Measurements from ENCODE around the gene CDC25C. TPM values are rescaled to one million over a fixed set of nuclear protein-coding genes. Genes with fewer than 3 reads are reported as not detected.

The CDC25C gene
- total RNA-seq, 1 experiment from 2014 or later, result 19.3 TPM

Other genes starting within 250 kb of the CDC25C start
- gene WNT8A, start 247.8 kb downstream of the CDC25C start, total RNA-seq (2021; ENCODE audit: unreplicated experiment), result not detected
- 3.1 TPM for gene NME5, start 192.4 kb downstream of the CDC25C start, total RNA-seq (2021; ENCODE audit: unreplicated experiment)
- 80.8 TPM for gene BRD8, start 153.2 kb downstream of the CDC25C start, total RNA-seq (2021; ENCODE audit: unreplicated experiment)
- gene KIF20A, start 152.7 kb downstream of the CDC25C start, total RNA-seq (2021; ENCODE audit: unreplicated experiment), result 74.2 TPM
- gene CDC23, start 118.5 kb downstream of the CDC25C start, total RNA-seq (2021; ENCODE audit: unreplicated experiment), result 40.0 TPM
- not detected for gene GFRA3, start 57.2 kb downstream of the CDC25C start, total RNA-seq (2021; ENCODE audit: unreplicated experiment)
- 36.4 TPM for gene FAM53C, start 6.5 kb upstream of the CDC25C start, total RNA-seq (2021; ENCODE audit: unreplicated experiment)
- 65.1 TPM for gene KDM3B, start 20.9 kb upstream of the CDC25C start, total RNA-seq (2021; ENCODE audit: unreplicated experiment)
- 4.9 TPM for gene REEP2, start 107.3 kb upstream of the CDC25C start, total RNA-seq (2021; ENCODE audit: unreplicated experiment)
- 173 TPM for gene EGR1, start 133.7 kb upstream of the CDC25C start, total RNA-seq (2021; ENCODE audit: unreplicated experiment)
- 178 TPM for gene ETF1, start 211.4 kb upstream of the CDC25C start, total RNA-seq (2021; ENCODE audit: unreplicated experiment)
- gene HSPA9, start 243.6 kb upstream of the CDC25C start, total RNA-seq (2021; ENCODE audit: unreplicated experiment), result 486 TPM